ENCODE data around the gene BLNK. TPM values are rescaled to one million over a fixed set of nuclear protein-coding genes. Genes with fewer than 3 reads are reported as not detected.
"Not testable (repeated sequence)": the region's sequence is repeated elsewhere in the genome, so short reads cannot be mapped to it uniquely, and the experiment has no call there.

BLNK gene
- total RNA-seq: 1 to 10 TPM in 1 of 2 donors, not detected in 1; 1.0 TPM

DNA sequence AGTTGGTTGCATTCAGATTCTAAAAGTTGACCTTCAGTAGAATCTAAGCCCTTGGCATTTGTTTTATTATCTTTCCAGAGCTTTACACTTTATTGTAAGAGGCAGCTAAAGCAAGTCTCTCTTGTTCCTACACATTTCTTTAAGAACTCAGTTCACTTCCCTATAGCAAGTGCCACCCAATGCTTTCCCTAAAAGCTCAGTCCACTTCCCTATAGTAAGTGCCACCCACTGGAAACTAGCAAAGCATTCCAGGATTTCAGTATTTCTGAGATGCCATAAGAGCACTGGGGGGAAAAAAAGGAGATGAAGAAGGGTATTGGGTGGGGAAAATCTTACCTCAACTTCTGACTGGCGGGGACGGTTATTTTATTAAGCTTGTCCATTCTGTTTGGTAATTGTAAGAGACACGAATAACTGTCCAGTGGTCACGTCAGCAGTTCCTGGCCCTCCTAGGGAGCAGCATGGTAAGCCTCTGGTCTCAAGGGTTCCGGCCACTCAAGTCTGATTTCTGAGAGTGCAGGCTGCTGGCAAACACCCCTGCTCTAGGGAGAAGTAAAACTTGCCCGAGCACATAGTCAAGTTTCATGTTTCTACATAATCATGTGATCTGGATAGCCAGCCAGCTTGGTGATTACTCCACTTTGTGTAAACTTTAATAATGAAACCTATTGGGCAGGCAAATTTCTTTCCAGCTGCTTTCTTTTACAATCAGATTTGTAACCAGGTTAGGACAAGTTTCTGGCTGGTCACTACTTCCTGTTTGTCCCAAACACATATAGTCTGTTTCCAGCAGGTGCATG, at the start of gene BLNK:
TSS of gene BLNK (minus strand) at position 554 of the 800 bp plus-strand sequence. CDS start at position 383, 171 bp downstream.
- Mint-ChIP-seq H3K27me3 (peaks cover 16 to 30% of the 10 kb centered on the region in 2 donors), H3K36me3 (no peaks in the 10 kb centered on the region), H3K9me3 (no peaks in the 10 kb centered on the region), H3K4me1 (ENCODE audit: low read depth in 2 of 2) (no peaks in the 10 kb centered on the region), H3K4me3 (no peak within 1 kb of the TSS), H3K27ac (no peak within 1 kb of the TSS)
- DNase-seq (ENCODE audit: low spot score) (no peak), ATAC-seq (no peak)

DNA sequence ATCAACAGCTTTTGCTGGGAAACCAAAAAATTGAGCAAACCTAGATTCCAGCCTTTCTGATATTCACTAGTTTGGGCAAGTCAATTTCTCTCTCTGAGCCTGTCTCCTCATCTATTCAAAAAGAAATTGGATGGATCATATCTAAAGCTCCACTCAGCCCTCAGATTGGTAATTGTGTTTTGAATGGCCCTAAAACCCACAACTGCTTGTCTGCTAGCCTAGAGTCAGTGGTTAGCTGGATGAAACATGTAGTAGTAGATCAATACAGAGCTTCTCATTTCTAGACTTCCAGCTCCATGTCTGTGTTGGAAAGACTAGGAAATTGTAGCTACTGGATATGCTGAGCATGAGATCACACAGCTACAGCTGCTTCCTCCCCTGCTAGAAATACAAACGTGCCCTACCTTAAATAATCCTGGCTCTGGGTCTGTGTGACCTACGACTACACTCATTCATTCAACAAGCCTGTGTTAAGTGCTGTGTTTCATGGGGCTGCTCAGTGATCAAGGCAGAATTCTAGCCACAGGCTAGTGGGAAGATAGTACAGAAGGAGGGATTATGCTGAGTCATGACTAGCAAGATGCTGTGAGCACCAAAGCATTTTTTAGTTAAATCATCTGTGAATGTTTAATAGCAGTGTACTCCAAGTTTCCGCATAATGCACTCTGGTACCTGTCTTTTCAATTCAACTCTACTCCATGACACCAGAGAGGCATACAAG, 48.5 kb upstream of the BLNK start:
- Mint-ChIP-seq H3K4me3 (no peak overlapping the region), H3K9me3 (no peaks in the 10 kb centered on the region), H3K27ac (no peak overlapping the region), H3K4me1 (ENCODE audit: low read depth in 2 of 2) (no peaks in the 10 kb centered on the region), H3K27me3 (peaks cover 24 to 32% of the 10 kb centered on the region in 2 donors), H3K36me3 (no peaks in the 10 kb centered on the region)
- ATAC-seq (no peak), DNase-seq (ENCODE audit: low spot score) (no peak)

- Mint-ChIP-seq H3K36me3 (no peaks in the 10 kb centered on the region), H3K4me3 (no peak overlapping the region), H3K9me3 (no peaks in the 10 kb centered on the region), H3K4me1 (ENCODE audit: low read depth in 2 of 2) (no peaks in the 10 kb centered on the region), H3K27ac (no peak overlapping the region), H3K27me3 (peaks cover 14 to 32% of the 10 kb centered on the region in 2 donors)
- ATAC-seq (no peak), DNase-seq (ENCODE audit: low spot score) (no peak)
Observed at GRCh38 chr10:96317067-96317833, 45.9 kb upstream of the BLNK start.

DNA sequence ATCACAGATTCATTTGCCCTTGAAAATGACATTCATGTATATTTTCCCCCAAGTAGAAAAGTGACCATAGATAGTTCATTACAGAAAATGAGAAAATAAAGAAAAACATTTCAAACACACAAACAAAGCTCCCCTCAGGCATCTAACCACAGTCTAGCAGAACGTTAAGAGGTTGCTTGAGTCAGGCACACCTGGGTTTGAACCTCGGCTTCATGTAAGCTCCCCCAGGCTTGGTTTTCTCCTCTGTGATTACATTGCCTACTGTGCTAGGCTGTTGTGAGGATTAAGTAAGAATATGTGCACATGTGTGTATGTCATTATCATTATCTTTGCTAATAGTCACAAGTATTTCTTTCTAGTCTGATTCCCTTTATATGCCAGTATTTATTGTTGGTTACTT, 42.0 kb upstream of the BLNK start:
- peaks cover 19 to 28% of the 10 kb centered on the region in 2 donors for H3K27me3 Mint-ChIP-seq
- H3K4me1 Mint-ChIP-seq (ENCODE audit: low read depth in 2 of 2): no peaks in the 10 kb centered on the region
- H3K36me3 Mint-ChIP-seq: no peaks in the 10 kb centered on the region
- H3K4me3 Mint-ChIP-seq: no peak overlapping the region
- no peak overlapping the region for H3K27ac Mint-ChIP-seq
- no peak for ATAC-seq
- no peaks in the 10 kb centered on the region for H3K9me3 Mint-ChIP-seq
- DNase-seq (ENCODE audit: low spot score): no peak

- Mint-ChIP-seq H3K4me3 (no peak overlapping the region), H3K4me1 (ENCODE audit: low read depth in 2 of 2) (no peaks in the 10 kb centered on the region), H3K27ac (no peak overlapping the region), H3K36me3 (no peaks in the 10 kb centered on the region), H3K27me3 (peaks cover 17 to 32% of the 10 kb centered on the region in 2 donors), H3K9me3 (no peaks in the 10 kb centered on the region)
- DNase-seq (ENCODE audit: low spot score): no peak
- no peak for ATAC-seq
Observed at GRCh38 chr10:96311180-96311715, 39.9 kb upstream of the BLNK start.

DNA sequence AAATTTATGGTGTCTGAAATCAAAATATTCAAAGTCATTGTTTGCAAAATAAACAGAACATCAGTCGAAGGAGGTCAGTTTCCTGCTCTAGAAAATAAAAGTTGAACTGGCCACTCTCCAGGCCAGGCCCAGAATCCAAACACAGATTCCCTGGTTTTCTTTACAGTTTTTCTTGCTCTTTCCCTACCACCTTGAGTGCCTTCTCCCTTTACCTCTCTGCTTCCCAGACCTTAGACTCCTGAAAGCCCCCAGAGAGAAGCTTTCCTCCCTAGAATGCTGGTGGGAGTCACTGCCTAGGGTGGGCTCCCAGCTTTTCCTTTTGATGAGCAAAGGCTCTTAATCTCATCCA, 38.9 kb upstream of the BLNK start:
- Mint-ChIP-seq H3K9me3 (no peaks in the 10 kb centered on the region), H3K27me3 (peaks cover 14 to 35% of the 10 kb centered on the region in 2 donors)
- ATAC-seq: no peak

GRCh38 chr10:96309628-96310320, 38.4 kb upstream of the BLNK start:
- Mint-ChIP-seq H3K27ac (no peak overlapping the region), H3K4me3 (no peak overlapping the region), H3K36me3 (no peaks in the 10 kb centered on the region), H3K9me3 (no peaks in the 10 kb centered on the region), H3K4me1 (ENCODE audit: low read depth in 2 of 2) (no peaks in the 10 kb centered on the region), H3K27me3 (peaks cover 12 to 39% of the 10 kb centered on the region in 2 donors)
- ATAC-seq (no peak), DNase-seq (ENCODE audit: low spot score) (no peak)

More for the DNA sequence above, 38.9 kb upstream of the BLNK start:
- DNase-seq (ENCODE audit: low spot score): no peak
- H3K36me3 Mint-ChIP-seq: no peaks in the 10 kb centered on the region
- H3K27ac Mint-ChIP-seq: no peak overlapping the region
- H3K4me3 Mint-ChIP-seq: no peak overlapping the region
- H3K4me1 Mint-ChIP-seq (ENCODE audit: low read depth in 2 of 2): no peaks in the 10 kb centered on the region

DNA sequence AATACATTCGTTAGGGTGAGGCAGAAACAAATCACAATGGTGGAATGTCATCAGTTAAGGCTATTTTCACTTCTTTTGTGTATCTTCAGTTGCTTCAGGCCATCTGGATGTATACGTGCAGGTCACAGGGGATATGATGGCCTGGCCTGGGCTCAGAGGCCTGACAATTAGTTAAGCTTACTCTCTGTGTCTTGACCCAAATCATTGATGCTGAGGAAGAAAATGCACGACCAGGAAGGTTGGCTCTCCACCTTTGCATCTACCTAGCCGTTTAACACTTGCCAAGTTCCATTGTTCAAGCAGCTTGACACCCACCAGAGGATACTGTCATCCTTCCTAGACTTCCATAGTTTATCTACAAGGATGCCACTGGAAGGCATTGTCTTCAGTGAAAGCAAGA, 37.5 kb upstream of the BLNK start:
- peaks cover 14 to 47% of the 10 kb centered on the region in 2 donors for H3K27me3 Mint-ChIP-seq
- H3K4me3 Mint-ChIP-seq; DNase-seq (ENCODE audit: low spot score); H3K36me3 Mint-ChIP-seq; H3K9me3 Mint-ChIP-seq; ATAC-seq; H3K4me1 Mint-ChIP-seq (ENCODE audit: low read depth in 2 of 2); H3K27ac Mint-ChIP-seq: not testable (repeated sequence)

DNA sequence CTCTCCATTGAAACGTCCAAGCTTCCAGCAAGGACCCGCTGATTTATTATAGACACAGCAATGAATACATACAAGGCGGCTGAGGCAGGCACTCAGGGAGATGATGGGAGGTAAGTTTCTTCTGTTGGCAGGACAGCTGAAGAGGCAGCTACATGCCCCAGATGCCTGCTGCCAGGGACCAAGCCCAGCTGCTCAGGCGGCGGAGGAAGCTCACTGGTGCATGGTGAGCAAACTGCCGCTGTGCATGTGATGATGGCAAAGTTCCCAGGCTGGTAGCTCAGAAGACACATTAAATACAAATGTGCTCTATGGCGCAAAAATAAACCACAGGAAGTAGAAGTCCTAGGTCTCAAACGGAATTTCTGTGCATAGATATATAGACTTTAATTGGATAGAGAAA, 35.1 kb upstream of the BLNK start:
- no peaks in the 10 kb centered on the region for H3K36me3 Mint-ChIP-seq
- H3K9me3 Mint-ChIP-seq: no peaks in the 10 kb centered on the region
- no peak overlapping the region for H3K27ac Mint-ChIP-seq
- no peak overlapping the region for H3K4me3 Mint-ChIP-seq
- ATAC-seq (no peak), DNase-seq (ENCODE audit: low spot score) (no peak)
- no peaks in the 10 kb centered on the region for H3K4me1 Mint-ChIP-seq (ENCODE audit: low read depth in 2 of 2)
- H3K27me3 Mint-ChIP-seq: peaks cover 12 to 53% of the 10 kb centered on the region in 2 donors

GRCh38 chr10:96305019-96305418, 33.6 kb upstream of the BLNK start:
- no peak for ATAC-seq

GRCh38 chr10:96304230-96304629, 32.9 kb upstream of the BLNK start, which contains the start of gene DNTT:
DNTT (plus strand) TSS chr10:96304434; CDS start chr10:96304498, 64 bp downstream.
- no peaks in the 10 kb centered on the region for H3K36me3 Mint-ChIP-seq
- DNase-seq (ENCODE audit: low spot score) (no peak), ATAC-seq (no peak)
- peaks cover 8 to 16% of the 10 kb centered on the region in 2 donors for H3K4me1 Mint-ChIP-seq (ENCODE audit: low read depth in 2 of 2)
- H3K9me3 Mint-ChIP-seq: no peaks in the 10 kb centered on the region
- no peak within 1 kb of the TSS for H3K27ac Mint-ChIP-seq
- H3K4me3 Mint-ChIP-seq: no peak within 1 kb of the TSS
- H3K27me3 Mint-ChIP-seq: peaks cover 23 to 68% of the 10 kb centered on the region in 2 donors

More at GRCh38 chr10:96305019-96305418, 33.6 kb upstream of the BLNK start:
- peaks cover 21 to 63% of the 10 kb centered on the region in 2 donors for H3K27me3 Mint-ChIP-seq
- H3K27ac Mint-ChIP-seq: no peak overlapping the region
- no peak for DNase-seq (ENCODE audit: low spot score)
- H3K4me1 Mint-ChIP-seq (ENCODE audit: low read depth in 2 of 2): peaks cover under 1 to 10% of the 10 kb centered on the region in 2 donors
- H3K9me3 Mint-ChIP-seq: no peaks in the 10 kb centered on the region
- H3K4me3 Mint-ChIP-seq: no peak overlapping the region
- H3K36me3 Mint-ChIP-seq: no peaks in the 10 kb centered on the region

GRCh38 chr10:96301616-96302015, 30.2 kb upstream of the BLNK start:
- H3K27me3 Mint-ChIP-seq: peaks cover 22 to 73% of the 10 kb centered on the region in 2 donors

DNA sequence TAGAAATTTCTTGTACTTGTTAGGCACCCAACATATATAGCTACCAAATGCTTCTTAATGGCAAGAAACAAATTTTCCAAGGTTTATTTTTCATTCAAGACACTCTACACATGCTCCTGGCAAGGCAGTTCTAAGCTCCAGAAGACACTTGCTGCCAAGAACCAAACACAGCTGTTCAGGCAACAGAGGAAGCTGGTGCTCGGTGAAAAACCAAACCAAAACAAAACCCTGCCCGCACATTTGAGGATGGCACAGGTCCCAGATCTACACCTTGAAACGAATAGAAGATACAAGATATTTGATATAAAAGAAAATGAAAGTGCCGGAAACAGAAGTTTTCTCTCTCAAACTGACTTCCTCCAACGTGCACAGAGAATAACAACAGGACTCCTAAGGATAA, 28.0 kb upstream of the BLNK start:
- ATAC-seq (no peak), DNase-seq (ENCODE audit: low spot score) (no peak)
- H3K4me1 Mint-ChIP-seq (ENCODE audit: low read depth in 2 of 2): peaks cover 12 to 16% of the 10 kb centered on the region in 2 donors
- H3K9me3 Mint-ChIP-seq: no peaks in the 10 kb centered on the region
- H3K36me3 Mint-ChIP-seq: no peaks in the 10 kb centered on the region
- no peak overlapping the region for H3K4me3 Mint-ChIP-seq
- peaks cover 26 to 62% of the 10 kb centered on the region in 2 donors for H3K27me3 Mint-ChIP-seq
- no peak overlapping the region for H3K27ac Mint-ChIP-seq

More at GRCh38 chr10:96301616-96302015, 30.2 kb upstream of the BLNK start:
- Mint-ChIP-seq H3K4me3 (no peak overlapping the region), H3K4me1 (ENCODE audit: low read depth in 2 of 2) (peaks cover 8 to 16% of the 10 kb centered on the region in 2 donors), H3K36me3 (no peaks in the 10 kb centered on the region), H3K27ac (no peak overlapping the region), H3K9me3 (no peaks in the 10 kb centered on the region)
- ATAC-seq: no peak
- DNase-seq (ENCODE audit: low spot score): no peak
